CD8-positive, alpha-beta memory T cell (primary cell): ENCODE measurements around the gene VIPR2. TPM values are rescaled to one million over a fixed set of nuclear protein-coding genes. Genes with fewer than 3 reads are reported as not detected.
A peak's percentile ranks its signal among the peaks of the same experiment; 100 is the strongest.
"Not testable (repeated sequence)": the region's sequence is repeated elsewhere in the genome, so short reads cannot be mapped to it uniquely, and the experiment has no call there.

Experiments
- CTCF ChIA-PET: fragments of 350-600 bp; sonication (Branson Sonifier 250); formaldehyde crosslinking; loops from one replicate; lab custom pipeline; 2021; ENCODE audit warnings: antibody characterized with exemption; lab: Charles Lee
- POLR2A ChIA-PET: fragments of 350-600 bp; sonication (Branson Sonifier 250); formaldehyde crosslinking; loops from one replicate; lab custom pipeline; 2021; ENCODE audit warnings: antibody characterized with exemption; lab: Charles Lee
- DNase-seq, 5 donors: peaks; one replicate each; pipeline versions ENCODE4 v3.0.0 to v3.0.0-alpha.2; 2020 to 2022; ENCODE audit warnings: mixed read lengths in 1 of 5
- H3K27ac ChIP-seq: one replicate; pipeline ENCODE4 v1.7.0; 2013; ENCODE audit warnings: low read depth, mild to moderate bottlenecking, low read length, moderate library complexity
- H3K27me3 ChIP-seq: 2 replicates; pipeline ENCODE4 v1.7.0; 2013; ENCODE audit warnings: low read length, mild to moderate bottlenecking; ENCODE audit not compliant: insufficient read depth, poor library complexity, severe bottlenecking
- H3K36me3 ChIP-seq: 2 replicates; pipeline ENCODE4 v1.7.0; 2013; ENCODE audit warnings: mild to moderate bottlenecking, low read length, moderate library complexity; ENCODE audit not compliant: insufficient read depth
- H3K4me1 ChIP-seq: 2 replicates; pipeline ENCODE4 v1.7.0; 2013; ENCODE audit warnings: mild to moderate bottlenecking, low read length, moderate library complexity; ENCODE audit not compliant: insufficient read depth
- H3K4me3 ChIP-seq: 2 replicates; pipeline ENCODE4 v1.7.0; 2013; ENCODE audit warnings: mild to moderate bottlenecking, low read length
- H3K9me3 ChIP-seq: 2 replicates; pipeline ENCODE4 v1.7.0; 2013; ENCODE audit warnings: mild to moderate bottlenecking, low read length
- H3K27ac Mint-ChIP-seq, 8 donors: one replicate each; pipeline ENCODE4 v1.8.0; 2020 to 2021; ENCODE audit warnings: mixed read lengths in 8 of 8, mild to moderate bottlenecking in 6 of 8, inconsistent platforms in 3 of 8, moderate library complexity in 3 of 8
- H3K27me3 Mint-ChIP-seq, 2 donors: one replicate each; pipeline ENCODE4 v1.8.0; 2020 to 2021; ENCODE audit warnings: mixed read lengths in 2 of 2, mild to moderate bottlenecking in 1 of 2, moderate library complexity in 1 of 2
- H3K36me3 Mint-ChIP-seq, 3 donors: one replicate each; pipeline ENCODE4 v1.8.0; 2020 to 2021; ENCODE audit warnings: mixed read lengths in 3 of 3, inconsistent platforms in 1 of 3, mild to moderate bottlenecking in 1 of 3
- H3K4me1 Mint-ChIP-seq, 3 donors: one replicate each; pipeline ENCODE4 v1.8.0; 2020 to 2021; ENCODE audit warnings: mixed read lengths in 3 of 3, inconsistent platforms in 1 of 3, mild to moderate bottlenecking in 1 of 3
- H3K4me3 Mint-ChIP-seq, 7 donors: one replicate each; pipeline ENCODE4 v1.8.0; 2020 to 2021; ENCODE audit warnings: mixed read lengths in 7 of 7, mild to moderate bottlenecking in 6 of 7, moderate library complexity in 4 of 7, inconsistent platforms in 2 of 7
- H3K9me3 Mint-ChIP-seq, 5 donors: one replicate each; pipeline ENCODE4 v1.8.0; 2020 to 2022; ENCODE audit warnings: mixed read lengths in 5 of 5, mild to moderate bottlenecking in 3 of 5, moderate library complexity in 2 of 5, inconsistent platforms in 1 of 5
- polyA plus RNA-seq: library from polyadenylated mRNA; unstranded; fragments of 300-500 nt; fragmentation: Illumina TruSeq; gene quantifications from one replicate; pipeline ENCODE4 v1.2.3, GENCODE V29; 2021
- total RNA-seq, 2 experiments: library from RNA; stranded (reverse); gene quantifications; one replicate each; pipeline ENCODE4 v1.2.3, GENCODE V29; 2021

VIPR2 gene
- total and polyA plus RNA-seq, 3 experiments from 2014 or later: 0.15 to 0.61 (median 0.31) TPM

DNA sequence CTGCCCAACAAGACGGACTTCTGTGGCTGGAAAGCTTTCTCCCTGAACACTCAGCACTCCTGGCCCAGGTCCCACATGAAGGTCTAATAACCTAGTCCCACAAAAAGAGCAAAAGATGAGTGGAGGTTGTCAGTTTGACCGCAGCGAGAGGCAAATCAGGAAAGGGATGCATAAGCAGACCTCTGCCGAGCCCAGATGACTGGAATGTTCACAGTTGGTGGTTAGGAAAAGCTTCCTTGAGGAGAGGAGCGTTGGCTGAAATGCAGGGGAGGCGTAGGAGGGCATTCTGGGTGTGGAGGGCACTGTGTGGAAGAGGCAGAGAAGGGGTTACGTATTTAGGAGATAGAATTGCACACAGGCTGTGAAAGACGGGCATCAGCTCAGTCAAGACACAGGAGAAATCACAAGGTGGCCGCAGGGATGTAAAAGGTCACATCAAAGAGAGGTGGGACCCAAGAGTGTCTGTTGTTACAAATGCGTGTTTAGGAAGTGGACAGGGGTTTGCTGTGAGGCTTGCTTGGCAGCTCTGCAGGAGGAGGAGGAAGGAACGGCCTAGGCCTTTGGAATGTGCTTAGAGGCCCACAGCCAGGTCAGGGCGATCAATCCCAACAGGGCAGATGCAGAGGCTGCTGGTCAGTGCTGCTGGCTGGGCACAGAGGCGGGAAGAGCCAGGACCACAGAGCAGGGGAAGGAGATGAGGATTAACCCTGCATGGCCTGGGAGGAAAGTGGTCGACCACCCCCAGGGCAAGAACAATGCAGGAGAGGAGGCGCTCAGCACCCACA, 133.5 kb downstream of the VIPR2 start:
- Mint-ChIP-seq H3K27ac (peak overlapping the region in 1 of 8 donors; percentile 68), H3K4me3 (no peak overlapping the region)

DNA sequence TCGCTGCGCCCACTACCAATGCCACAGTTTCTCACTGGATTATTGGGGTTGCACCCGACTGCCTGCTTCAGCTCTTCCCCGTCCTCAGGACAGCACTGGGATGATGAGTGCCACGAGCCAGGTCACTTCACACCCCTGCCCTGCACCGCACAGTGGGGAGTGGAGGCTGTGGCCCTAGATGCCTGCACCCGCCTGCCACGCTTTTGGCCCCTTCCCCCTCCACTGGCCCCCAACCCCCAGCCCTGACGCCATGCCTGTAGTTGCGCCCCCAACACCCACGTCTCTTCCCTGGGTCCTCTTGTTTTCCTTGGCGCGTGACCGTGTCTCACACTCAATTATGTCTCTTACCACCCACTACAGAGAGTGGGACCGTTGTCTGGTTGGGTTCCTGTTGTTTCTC, 134.3 kb downstream of the VIPR2 start:
- H3K4me3 Mint-ChIP-seq: no peak overlapping the region
- Histone ChIP-seq H3K36me3 (no peaks in the 10 kb centered on the region), H3K9me3 (no peaks in the 10 kb centered on the region), H3K27me3 (no peaks in the 10 kb centered on the region), H3K4me3 (no peak overlapping the region), H3K4me1 (no peaks in the 10 kb centered on the region), H3K27ac (no peak overlapping the region)
- H3K4me1 Mint-ChIP-seq: peaks cover 0 to 2% (median 0%) of the 10 kb centered on the region in 3 donors
- H3K27ac Mint-ChIP-seq: peak overlapping the region in 1 of 8 donors; percentile 68
- ChIA-PET CTCF (no interaction called here), POLR2A (no interaction called here)
- no peaks in the 10 kb centered on the region for H3K36me3 Mint-ChIP-seq
- H3K27me3 Mint-ChIP-seq: peaks cover 3 to 19% of the 10 kb centered on the region in 2 donors
- no peaks in the 10 kb centered on the region for H3K9me3 Mint-ChIP-seq
- no peak for DNase-seq

More for the DNA sequence above, 133.5 kb downstream of the VIPR2 start:
- DNase-seq: no peak
- no peaks in the 10 kb centered on the region for H3K4me1 Mint-ChIP-seq
- no peaks in the 10 kb centered on the region for H3K4me1 ChIP-seq
- no peaks in the 10 kb centered on the region for H3K36me3 Mint-ChIP-seq
- no peaks in the 10 kb centered on the region for H3K27me3 ChIP-seq
- H3K9me3 Mint-ChIP-seq: no peaks in the 10 kb centered on the region
- no peak overlapping the region for H3K4me3 ChIP-seq
- no peaks in the 10 kb centered on the region for H3K9me3 ChIP-seq
- POLR2A ChIA-PET: no interaction called here
- no peaks in the 10 kb centered on the region for H3K36me3 ChIP-seq
- peaks cover 3 to 18% of the 10 kb centered on the region in 2 donors for H3K27me3 Mint-ChIP-seq
- CTCF ChIA-PET: no interaction called here
- no peak overlapping the region for H3K27ac ChIP-seq

DNA sequence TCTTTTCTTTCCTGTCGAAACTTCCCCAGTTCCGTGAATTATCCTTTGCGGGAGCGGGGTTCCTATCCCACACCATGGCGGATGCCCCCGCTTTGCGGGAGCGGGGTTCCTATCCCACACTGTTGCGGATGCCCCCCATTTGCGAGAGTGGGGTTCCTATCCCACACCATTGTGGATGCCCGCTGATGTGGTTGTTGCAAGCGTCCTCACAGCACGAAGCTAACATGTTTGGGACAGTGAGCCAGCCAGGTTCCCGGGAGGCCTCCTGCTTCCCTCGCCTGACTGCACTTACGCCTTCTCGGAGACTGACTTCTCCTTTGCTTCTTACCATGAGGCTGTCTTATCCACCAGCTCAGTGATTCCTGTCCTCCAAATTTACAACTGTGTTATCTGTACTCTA, 134.7 kb downstream of the VIPR2 start:
- no peak overlapping the region for H3K27ac Mint-ChIP-seq
- POLR2A ChIA-PET: no interaction called here

DNA sequence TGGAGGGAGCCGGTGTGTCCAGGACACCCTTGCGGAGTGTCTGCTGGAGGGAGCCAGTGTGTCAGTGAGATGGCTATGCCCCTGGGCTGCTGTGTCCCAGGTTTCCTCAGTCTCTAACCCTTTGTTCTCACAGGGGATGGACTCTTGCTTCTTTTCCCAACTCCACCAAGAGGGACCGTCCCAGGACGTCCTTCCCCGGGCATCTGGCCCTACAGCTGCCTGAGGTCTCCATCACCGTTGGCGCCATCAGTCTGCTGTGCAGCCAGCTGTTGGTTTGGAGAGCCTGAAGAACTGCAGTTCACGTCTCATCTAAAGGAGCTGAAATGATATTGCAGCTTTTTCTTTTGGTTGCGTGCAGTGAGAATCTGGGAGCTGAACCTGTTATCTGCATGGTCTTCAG, 136.2 kb downstream of the VIPR2 start:
- no peak overlapping the region for H3K4me3 ChIP-seq
- H3K27me3 Mint-ChIP-seq: peaks cover 8 to 33% of the 10 kb centered on the region in 2 donors
- H3K4me1 ChIP-seq: no peaks in the 10 kb centered on the region
- H3K27me3 ChIP-seq: no peaks in the 10 kb centered on the region
- no peaks in the 10 kb centered on the region for H3K9me3 ChIP-seq
- H3K36me3 Mint-ChIP-seq: no peaks in the 10 kb centered on the region
- H3K9me3 Mint-ChIP-seq: no peaks in the 10 kb centered on the region
- DNase-seq: no peak
- H3K27ac Mint-ChIP-seq: no peak overlapping the region
- ChIA-PET POLR2A (no interaction called here), CTCF (no interaction called here)
- no peak overlapping the region for H3K4me3 Mint-ChIP-seq
- H3K27ac ChIP-seq: no peak overlapping the region
- no peaks in the 10 kb centered on the region for H3K36me3 ChIP-seq
- peaks cover 0 to 10% (median 5%) of the 10 kb centered on the region in 3 donors for H3K4me1 Mint-ChIP-seq

More for the DNA sequence above, 134.7 kb downstream of the VIPR2 start:
- Mint-ChIP-seq H3K27me3 (peaks cover 7 to 21% of the 10 kb centered on the region in 2 donors), H3K36me3 (no peaks in the 10 kb centered on the region), H3K4me3 (no peak overlapping the region), H3K9me3 (no peaks in the 10 kb centered on the region), H3K4me1 (peaks cover 0 to 4% (median 0%) of the 10 kb centered on the region in 3 donors)
- Histone ChIP-seq H3K36me3 (no peaks in the 10 kb centered on the region), H3K9me3 (no peaks in the 10 kb centered on the region), H3K4me1 (no peaks in the 10 kb centered on the region), H3K4me3 (no peak overlapping the region), H3K27ac (no peak overlapping the region), H3K27me3 (no peaks in the 10 kb centered on the region)
- no peak for DNase-seq
- CTCF ChIA-PET: no interaction called here

DNA sequence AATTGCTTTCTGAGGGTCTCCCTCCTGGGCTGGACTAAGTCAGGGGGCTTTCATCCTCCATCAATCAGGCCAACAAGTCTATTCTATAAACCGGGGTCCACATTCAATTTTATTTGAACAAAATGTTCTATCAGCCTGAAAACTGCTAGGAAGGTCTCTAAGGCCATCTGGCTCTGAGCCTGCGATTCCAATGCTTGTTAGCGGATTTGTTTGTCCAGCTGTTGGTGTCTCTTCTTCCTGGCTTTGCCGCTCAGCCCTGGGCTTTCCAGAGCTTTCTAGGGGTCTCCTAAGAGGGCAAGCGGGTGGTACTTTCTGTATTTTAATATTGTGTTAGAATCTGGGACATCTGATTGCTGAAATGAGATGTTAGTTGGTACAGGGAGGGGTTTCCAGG, 136.7 kb downstream of the VIPR2 start:
- Histone ChIP-seq H3K36me3 (no peaks in the 10 kb centered on the region), H3K9me3 (no peaks in the 10 kb centered on the region), H3K27ac (no peak overlapping the region), H3K4me3 (no peak overlapping the region), H3K27me3 (no peaks in the 10 kb centered on the region), H3K4me1 (no peaks in the 10 kb centered on the region)
- ChIA-PET CTCF (no interaction called here), POLR2A (no interaction called here)
- peaks cover 0 to 10% (median 5%) of the 10 kb centered on the region in 3 donors for H3K4me1 Mint-ChIP-seq
- DNase-seq: no peak
- H3K27ac Mint-ChIP-seq: no peak overlapping the region
- no peaks in the 10 kb centered on the region for H3K36me3 Mint-ChIP-seq
- H3K27me3 Mint-ChIP-seq: peaks cover 8 to 33% of the 10 kb centered on the region in 2 donors
- no peaks in the 10 kb centered on the region for H3K9me3 Mint-ChIP-seq
- no peak overlapping the region for H3K4me3 Mint-ChIP-seq

DNA sequence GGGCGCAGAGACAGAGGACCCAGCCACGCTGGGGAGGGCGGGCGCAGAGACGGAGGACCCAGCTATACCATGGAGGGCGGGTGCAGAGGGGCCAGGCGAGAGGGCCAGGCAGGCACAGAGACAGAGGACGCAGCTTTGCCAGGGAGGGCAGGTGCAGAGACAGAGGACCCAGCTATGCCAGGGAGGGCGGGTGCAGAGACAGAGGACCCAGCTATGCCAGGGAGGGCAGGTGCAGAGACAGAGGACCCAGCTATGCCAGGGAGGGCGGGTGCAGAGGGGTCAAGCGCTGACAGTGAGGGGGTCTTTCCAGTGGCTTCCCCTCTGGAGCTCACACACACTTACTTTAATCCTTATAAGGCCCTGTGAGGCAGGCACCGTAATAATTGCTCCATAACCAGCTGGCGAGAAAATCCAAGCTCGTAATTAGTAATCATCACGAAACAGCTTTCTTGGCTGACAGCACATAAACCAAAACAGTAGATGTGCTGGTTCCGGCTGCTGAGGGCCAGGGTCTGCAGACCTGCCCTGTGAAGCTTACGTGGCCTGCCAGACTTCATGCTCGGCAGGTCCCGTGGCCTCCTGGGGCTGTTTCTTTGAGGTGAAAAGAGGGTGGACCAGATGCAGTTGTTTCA, 137.2 kb downstream of the VIPR2 start:
- Mint-ChIP-seq H3K4me1 (peaks cover 0 to 10% (median 5%) of the 10 kb centered on the region in 3 donors), H3K4me3 (no peak overlapping the region), H3K27ac (peak overlapping the region in 1 of 8 donors; percentile 24), H3K36me3 (no peaks in the 10 kb centered on the region), H3K9me3 (no peaks in the 10 kb centered on the region), H3K27me3 (peaks cover 10 to 33% of the 10 kb centered on the region in 2 donors)
- Histone ChIP-seq H3K36me3 (no peaks in the 10 kb centered on the region), H3K27ac (no peak overlapping the region), H3K27me3 (no peaks in the 10 kb centered on the region), H3K9me3 (no peaks in the 10 kb centered on the region), H3K4me1 (no peaks in the 10 kb centered on the region), H3K4me3 (no peak overlapping the region)
- ChIA-PET POLR2A (no interaction called here), CTCF (no interaction called here)
- DNase-seq: no peak

DNA sequence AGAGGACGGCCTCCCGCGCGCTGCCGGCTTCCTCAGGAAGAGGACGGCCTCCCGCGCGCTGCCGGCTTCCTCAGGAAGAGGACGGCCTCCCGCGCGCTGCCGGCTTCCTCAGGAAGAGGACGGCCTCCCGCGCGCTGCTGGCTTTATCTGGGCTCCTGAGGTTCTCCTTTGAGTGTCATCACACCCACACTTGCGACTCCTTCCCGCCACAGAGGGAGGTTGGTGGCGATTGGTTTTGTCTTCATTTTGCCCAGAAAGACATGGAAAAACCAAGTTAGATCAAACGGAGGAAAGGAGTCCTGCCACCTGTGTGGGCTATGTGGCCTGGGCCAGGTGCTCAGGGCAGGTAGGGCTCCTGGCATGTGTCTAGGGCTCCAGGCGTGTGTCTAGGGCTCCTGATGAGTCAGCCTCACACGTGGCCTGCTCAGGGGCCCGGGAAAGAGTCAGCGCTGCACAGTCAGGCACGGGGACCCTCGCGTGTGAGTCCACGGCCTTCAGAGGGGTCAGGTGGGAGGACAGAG, 138.0 kb downstream of the VIPR2 start:
- Mint-ChIP-seq H3K4me3 (peak overlapping the region in 2 of 7 donors; percentile 33 to 37), H3K4me1 (peaks cover 0 to 10% (median 5%) of the 10 kb centered on the region in 3 donors), H3K36me3 (no peaks in the 10 kb centered on the region), H3K9me3 (no peaks in the 10 kb centered on the region), H3K27me3 (peaks cover 10 to 33% of the 10 kb centered on the region in 2 donors), H3K27ac (no peak overlapping the region)
- Histone ChIP-seq H3K27ac (peak overlapping the region; percentile 38), H3K36me3 (no peaks in the 10 kb centered on the region), H3K4me3 (no peak overlapping the region), H3K4me1 (no peaks in the 10 kb centered on the region), H3K27me3 (no peaks in the 10 kb centered on the region), H3K9me3 (no peaks in the 10 kb centered on the region)
- ChIA-PET POLR2A (no interaction called here), CTCF (no interaction called here)
- DNase-seq: no peak

DNA sequence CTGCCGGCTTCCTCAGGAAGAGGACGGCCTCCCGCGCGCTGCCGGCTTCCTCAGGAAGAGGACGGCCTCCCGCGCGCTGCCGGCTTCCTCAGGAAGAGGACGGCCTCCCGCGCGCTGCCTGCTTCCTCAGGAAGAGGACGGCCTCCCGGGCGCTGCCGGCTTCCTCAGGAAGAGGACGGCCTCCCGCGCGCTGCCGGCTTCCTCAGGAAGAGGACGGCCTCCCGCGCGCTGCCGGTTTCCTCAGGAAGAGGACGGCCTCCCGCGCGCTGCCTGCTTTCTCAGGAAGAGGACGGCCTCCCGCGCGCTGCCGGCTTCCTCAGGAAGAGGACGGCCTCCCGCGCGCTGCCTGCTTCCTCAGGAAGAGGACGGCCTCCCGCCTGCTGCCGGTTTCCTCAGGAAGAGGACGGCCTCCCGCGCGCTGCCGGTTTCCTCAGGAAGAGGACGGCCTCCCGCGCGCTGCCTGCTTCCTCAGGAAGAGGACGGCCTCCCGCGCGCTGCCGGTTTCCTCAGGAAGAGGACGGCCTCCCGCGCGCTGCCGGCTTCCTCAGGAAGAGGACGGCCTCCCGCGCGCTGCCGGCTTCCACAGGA, 138.6 kb downstream of the VIPR2 start:
- CTCF ChIA-PET, H3K36me3 Mint-ChIP-seq, H3K9me3 Mint-ChIP-seq, H3K9me3 ChIP-seq, H3K4me1 Mint-ChIP-seq, H3K4me1 ChIP-seq, H3K4me3 ChIP-seq, H3K4me3 Mint-ChIP-seq, POLR2A ChIA-PET, H3K27ac ChIP-seq, DNase-seq, H3K27me3 ChIP-seq, H3K36me3 ChIP-seq, H3K27ac Mint-ChIP-seq: not testable (repeated sequence)
- H3K27me3 Mint-ChIP-seq: peaks cover 7 to 35% of the 10 kb centered on the region in 2 donors
